Small intestine (tissue), 7 donors: ENCODE data around the gene TUT4. TPM values are rescaled to one million over a fixed set of nuclear protein-coding genes. Genes with fewer than 3 reads are reported as not detected.

Experiments used
- DNase-seq, 2 donors: peaks; one replicate each; pipeline versions ENCODE4 v3.0.0 to v3.0.0-alpha.2; 2013
- FAIRE-seq: peaks from 2 replicates; lab custom pipeline; 2012; peaks lifted over from hg19 to GRCh38; lab: Jason Lieb, UNC
- H3K27ac ChIP-seq, 3 donors: one replicate each; pipeline ENCODE4 v1.5.1; 2013; ENCODE audit warnings: low read length in 2 of 3, mild to moderate bottlenecking in 2 of 3, control low read depth in 1 of 3, inconsistent platforms in 1 of 3, low read depth in 1 of 3, moderate library complexity in 1 of 3
- H3K27me3 ChIP-seq, 3 donors: one replicate each; pipeline ENCODE4 v1.6.1; 2013; ENCODE audit warnings: low read length in 3 of 3, inconsistent platforms in 1 of 3; ENCODE audit not compliant: control insufficient read depth in 3 of 3, insufficient read depth in 3 of 3
- H3K36me3 ChIP-seq, 3 donors: one replicate each; pipeline ENCODE4 v1.6.1; 2013; ENCODE audit warnings: low read length in 3 of 3, inconsistent platforms in 1 of 3, low read depth in 1 of 3, mild to moderate bottlenecking in 1 of 3, moderate library complexity in 1 of 3; ENCODE audit not compliant: control insufficient read depth in 3 of 3, insufficient read depth in 2 of 3
- H3K4me1 ChIP-seq, 3 donors: one replicate each; pipeline ENCODE4 v1.6.1; 2013; ENCODE audit warnings: low read length in 2 of 3, inconsistent platforms in 1 of 3, low read depth in 1 of 3, mild to moderate bottlenecking in 1 of 3, moderate library complexity in 1 of 3; ENCODE audit not compliant: control insufficient read depth in 3 of 3, insufficient read depth in 2 of 3
- H3K4me3 ChIP-seq, 3 donors: one replicate each; pipeline ENCODE4 v1.5.1; 2013; ENCODE audit warnings: low read length in 3 of 3, control low read depth in 1 of 3, inconsistent platforms in 1 of 3, low read depth in 1 of 3, mild to moderate bottlenecking in 1 of 3, moderate library complexity in 1 of 3
- H3K9me3 ChIP-seq, 2 donors: one replicate each; pipeline ENCODE4 v1.6.1; 2013; ENCODE audit warnings: low read depth in 1 of 2, low read length in 1 of 2; ENCODE audit not compliant: control insufficient read depth in 2 of 2, insufficient read depth in 1 of 2
- WGBS, 3 donors: extraction: QIAGEN DNeasy Blood & Tissue Kit; methylation state at CpG; one replicate each; pipeline ENCODE4 v1.1.7; 2013; 5-methylcytosine and 5-hydroxymethylcytosine counted together
- polyA plus RNA-seq, 4 donors: library from polyadenylated mRNA; stranded (reverse) in 3 of 4; unstranded in 1 of 4; fragments of 200-250 nt in 3 of 4; fragments of 120-200 nt in 1 of 4; gene quantifications; one replicate each; pipeline versions ENCODE4 v1.2.1 to v1.2.3, GENCODE V29; 2013
- donor health status: healthy with polysubstance abuse.
- donor health status: control.
- donor health status: control.
- donor health status: Bipolar disorder and iron deficiency.
- donor health status: healthy.

Gene TUT4
- polyA plus RNA-seq, 4 donors = 2.9 to 69.3 (median 7.0) TPM

DNA sequence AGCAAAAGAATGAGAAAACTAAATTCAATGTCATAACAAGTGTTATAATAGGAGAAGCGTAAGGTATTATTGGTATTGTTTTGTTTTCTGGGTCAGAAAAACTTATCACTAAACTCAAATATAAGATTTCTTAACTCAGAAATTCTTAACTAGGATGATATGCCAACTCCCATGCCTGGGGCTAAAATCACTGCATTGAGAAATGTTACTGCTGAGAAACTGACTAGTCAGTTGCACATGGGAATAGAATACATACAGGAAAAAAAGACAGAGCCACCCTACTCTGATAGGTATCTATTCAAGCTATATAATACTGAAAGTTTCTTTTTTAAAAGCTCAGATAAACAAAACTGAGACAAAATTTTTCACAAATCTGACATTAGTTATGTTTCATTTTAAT lies 92.2 kb downstream of the TUT4 start:
- WGBS, 3 donors = 95 to 100% (median 97%) methylated on average over 1 of the region's 1 CpG
- Histone ChIP-seq H3K36me3 (peaks cover 0 to 15% (median 0%) of the 10 kb centered on the region in 3 donors), H3K9me3 (no peaks in the 10 kb centered on the region), H3K4me1 (no peaks in the 10 kb centered on the region), H3K27ac (no peak overlapping the region), H3K27me3 (no peaks in the 10 kb centered on the region), H3K4me3 (no peak overlapping the region)
- DNase-seq = no peak
- FAIRE-seq = no peak

DNA sequence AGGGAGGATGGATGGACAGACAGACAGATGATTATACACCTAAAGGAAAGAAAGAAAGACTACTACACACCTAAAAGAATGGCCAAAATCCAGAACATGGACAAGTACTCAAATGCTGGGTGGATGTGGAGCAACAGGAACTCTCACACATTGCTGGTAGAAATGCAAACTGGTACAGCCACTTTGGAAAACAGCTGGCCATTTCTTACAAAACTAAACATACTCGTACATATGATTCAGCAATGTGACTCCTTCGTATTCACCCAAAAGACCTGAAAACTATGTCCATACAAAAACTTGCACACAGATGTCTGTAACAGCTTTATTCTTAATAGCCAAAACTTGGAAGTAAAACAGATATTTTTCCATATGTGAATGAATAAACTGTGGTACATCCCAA lies 97.2 kb downstream of the TUT4 start:
- FAIRE-seq (no peak), DNase-seq (no peak)
- no peak overlapping the region for H3K4me3 ChIP-seq
- WGBS, 3 donors = 95 to 100% (median 98%) methylated on average over 2 of the region's 2 CpGs
- H3K36me3 ChIP-seq = peaks cover 0 to 15% (median 0%) of the 10 kb centered on the region in 3 donors
- H3K9me3 ChIP-seq = no peaks in the 10 kb centered on the region
- no peaks in the 10 kb centered on the region for H3K27me3 ChIP-seq
- no peak overlapping the region for H3K27ac ChIP-seq
- no peaks in the 10 kb centered on the region for H3K4me1 ChIP-seq

DNA sequence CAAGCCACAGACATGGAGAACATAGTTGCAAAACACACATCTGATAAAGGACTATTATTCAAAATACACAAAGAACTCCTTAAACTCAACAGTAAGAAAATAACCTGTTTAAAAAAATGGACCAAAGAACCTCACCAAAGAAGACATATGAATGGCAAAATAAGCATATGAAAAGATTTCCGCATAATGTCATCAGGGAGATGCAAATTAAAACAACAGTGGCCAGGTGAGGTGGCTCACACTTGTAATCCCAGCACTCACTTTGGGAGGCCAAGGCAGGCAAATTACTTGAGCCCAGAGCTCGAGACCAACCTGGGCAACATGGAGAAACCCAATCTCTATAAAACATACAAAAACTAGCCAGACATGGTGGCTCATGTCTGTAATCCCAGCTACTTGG lies 98.1 kb downstream of the TUT4 start:
- H3K4me3 ChIP-seq = no peak overlapping the region
- no peak overlapping the region for H3K27ac ChIP-seq
- DNase-seq = no peak
- FAIRE-seq = no peak
- H3K9me3 ChIP-seq = no peaks in the 10 kb centered on the region
- H3K27me3 ChIP-seq = no peaks in the 10 kb centered on the region
- peaks cover 0 to 13% (median 0%) of the 10 kb centered on the region in 3 donors for H3K36me3 ChIP-seq
- no peaks in the 10 kb centered on the region for H3K4me1 ChIP-seq
- 92 to 98% (median 97%) methylated on average over 2 of the region's 2 CpGs for WGBS, 3 donors

DNA sequence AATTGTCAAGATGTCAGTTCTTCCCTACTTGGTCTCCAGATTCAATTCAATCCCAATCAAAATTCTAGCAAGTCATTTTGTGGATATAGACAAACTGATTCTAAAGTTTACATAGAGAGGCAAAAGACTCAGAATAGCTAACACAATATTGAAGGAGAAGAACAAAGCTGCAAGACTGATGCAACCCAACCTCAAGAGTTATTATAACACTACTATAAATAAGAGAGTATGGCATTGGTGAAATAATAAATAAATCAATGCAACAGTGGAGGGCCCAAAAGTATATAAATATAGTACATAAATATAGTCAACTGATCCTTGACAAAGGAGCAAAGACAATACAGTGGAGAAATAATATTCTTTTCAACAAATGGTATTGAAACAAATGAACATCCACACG lies 98.8 kb downstream of the TUT4 start:
- Histone ChIP-seq H3K4me3 (no peak overlapping the region), H3K36me3 (peaks cover 0 to 8% (median 0%) of the 10 kb centered on the region in 3 donors), H3K9me3 (no peaks in the 10 kb centered on the region), H3K27ac (no peak overlapping the region), H3K4me1 (no peaks in the 10 kb centered on the region), H3K27me3 (no peaks in the 10 kb centered on the region)
- 92 to 100% (median 100%) methylated on average over 1 of the region's 1 CpG for WGBS, 3 donors
- FAIRE-seq (no peak), DNase-seq (no peak)

DNA sequence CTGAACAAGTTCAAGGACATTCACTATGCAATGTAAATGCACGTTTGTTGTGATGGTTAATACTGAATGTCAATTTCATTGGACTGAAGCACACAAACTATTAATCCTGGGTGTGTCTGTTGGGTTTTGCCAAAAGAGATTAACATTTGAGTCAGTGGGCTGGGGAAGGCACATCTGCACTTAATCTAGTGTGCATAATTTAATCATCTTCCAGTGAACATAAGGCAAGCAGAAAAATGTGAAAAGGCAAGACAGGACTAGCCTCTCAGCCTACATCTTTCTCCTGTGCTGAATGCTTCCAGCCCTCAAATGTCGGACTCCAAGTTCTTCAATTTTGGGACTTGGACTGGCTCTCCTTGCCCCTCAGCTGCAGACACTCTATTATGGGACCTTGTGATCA lies 108.4 kb downstream of the TUT4 start:
- FAIRE-seq = no peak
- DNase-seq = no peak
- Histone ChIP-seq H3K36me3 (peaks cover 2 to 29% (median 3%) of the 10 kb centered on the region in 3 donors), H3K27ac (no peak overlapping the region), H3K4me1 (no peaks in the 10 kb centered on the region), H3K4me3 (no peak overlapping the region), H3K27me3 (no peaks in the 10 kb centered on the region), H3K9me3 (no peaks in the 10 kb centered on the region)
- WGBS, 3 donors = 87 to 92% (median 88%) methylated on average over 2 of the region's 2 CpGs

DNA sequence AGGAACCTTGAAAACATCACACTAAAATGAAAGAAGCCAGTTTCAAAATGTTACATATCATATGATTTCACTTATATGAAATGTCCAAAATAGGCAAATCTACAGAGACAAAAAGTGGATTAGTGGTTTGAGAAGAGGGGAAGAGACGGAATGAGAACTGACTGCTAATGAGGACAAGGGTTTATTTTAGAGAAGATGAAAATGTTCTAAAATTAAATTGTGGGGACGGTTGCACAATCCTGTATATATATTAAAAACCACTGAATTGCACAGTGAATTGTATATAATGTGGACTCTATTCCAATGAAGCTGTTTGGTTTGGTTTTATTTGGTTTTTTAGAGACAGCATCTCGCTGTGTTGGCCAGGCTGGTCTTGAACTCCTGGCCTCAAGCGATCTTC lies 112.9 kb downstream of the TUT4 start:
- FAIRE-seq (no peak), DNase-seq (no peak)
- WGBS, 3 donors = 96 to 97% (median 96%) methylated on average over 4 of the region's 4 CpGs
- Histone ChIP-seq H3K27me3 (no peaks in the 10 kb centered on the region), H3K4me3 (no peak overlapping the region), H3K9me3 (no peaks in the 10 kb centered on the region), H3K36me3 (peaks cover 0 to 39% (median 2%) of the 10 kb centered on the region in 3 donors), H3K27ac (no peak overlapping the region), H3K4me1 (no peaks in the 10 kb centered on the region)

DNA sequence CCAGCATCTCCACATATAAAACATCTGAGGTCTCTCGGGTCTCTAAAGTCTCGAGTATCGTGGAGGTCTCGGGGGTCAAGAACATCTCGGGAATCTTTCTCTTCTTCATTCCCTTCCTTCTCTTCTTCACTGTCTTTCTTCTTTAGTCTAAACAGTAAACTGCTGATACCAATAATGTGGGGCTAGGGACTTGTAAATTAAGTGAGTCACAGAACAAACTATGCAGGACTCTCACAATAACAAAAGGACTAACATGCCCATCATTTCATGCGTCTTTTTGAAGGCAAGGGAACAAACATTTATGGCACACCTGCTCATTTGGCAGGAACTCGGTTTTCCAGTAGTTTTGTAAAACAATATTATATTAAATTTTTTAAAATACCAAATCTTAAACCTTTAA lies 116.1 kb downstream of the TUT4 start:
- H3K27ac ChIP-seq = no peak overlapping the region
- 90 to 96% (median 95%) methylated on average over 7 of the region's 7 CpGs for WGBS, 3 donors
- H3K4me1 ChIP-seq = no peaks in the 10 kb centered on the region
- FAIRE-seq (no peak), DNase-seq (no peak)
- no peaks in the 10 kb centered on the region for H3K27me3 ChIP-seq
- peaks cover 2 to 39% (median 2%) of the 10 kb centered on the region in 3 donors for H3K36me3 ChIP-seq
- no peaks in the 10 kb centered on the region for H3K9me3 ChIP-seq
- H3K4me3 ChIP-seq = no peak overlapping the region

DNA sequence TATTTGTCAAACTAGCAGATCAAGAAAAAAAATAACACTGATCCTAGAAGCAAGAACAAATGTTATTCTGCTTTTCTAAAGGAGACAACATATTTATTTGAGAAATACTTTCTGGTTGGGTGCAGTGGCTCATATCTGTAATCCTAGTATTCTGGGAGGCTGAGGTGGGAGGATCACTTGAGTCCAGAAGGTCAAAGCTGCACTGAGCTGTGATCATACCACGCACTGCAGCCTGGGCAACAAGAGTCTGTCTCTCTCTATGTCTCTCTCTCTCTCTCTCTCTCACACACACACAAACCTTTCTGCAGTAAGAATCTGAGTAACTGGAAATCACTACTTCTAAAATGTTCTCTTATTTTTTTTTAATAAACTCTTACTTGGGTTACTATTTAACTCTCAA lies 117.2 kb downstream of the TUT4 start:
- WGBS, 3 donors = 95 to 100% (median 98%) methylated on average over 1 of the region's 1 CpG
- peaks cover 5 to 38% (median 6%) of the 10 kb centered on the region in 3 donors for H3K36me3 ChIP-seq
- H3K27ac ChIP-seq = no peak overlapping the region

DNA sequence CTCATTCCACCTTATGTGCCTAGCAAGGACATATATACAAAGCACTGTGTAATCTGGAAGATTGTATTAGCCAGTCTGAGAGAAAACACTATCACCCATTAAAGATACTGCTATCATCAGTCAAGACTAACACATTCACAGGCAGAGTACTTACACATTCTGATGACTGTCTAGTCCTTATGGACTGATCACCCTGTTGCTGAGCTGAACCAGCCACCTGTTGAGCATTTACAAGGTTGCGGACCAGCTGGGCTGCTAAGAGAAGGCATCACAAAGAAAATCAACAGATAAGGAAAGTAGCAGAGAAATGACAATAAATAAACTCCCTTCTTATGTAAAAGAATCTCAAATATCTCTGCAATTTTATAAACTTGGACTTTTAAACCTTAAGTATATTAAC lies 117.7 kb downstream of the TUT4 start:
- H3K9me3 ChIP-seq = no peaks in the 10 kb centered on the region
- 97 to 100% (median 100%) methylated on average over 1 of the region's 1 CpG for WGBS, 3 donors
- peaks cover 4 to 38% (median 5%) of the 10 kb centered on the region in 3 donors for H3K36me3 ChIP-seq
- no peaks in the 10 kb centered on the region for H3K27me3 ChIP-seq
- DNase-seq (no peak), FAIRE-seq (no peak)
- H3K4me1 ChIP-seq = no peaks in the 10 kb centered on the region
- H3K4me3 ChIP-seq = no peak overlapping the region
- H3K27ac ChIP-seq = no peak overlapping the region

More for the DNA sequence above, 117.2 kb downstream of the TUT4 start:
- Histone ChIP-seq H3K4me3 (no peak overlapping the region), H3K4me1 (no peaks in the 10 kb centered on the region), H3K9me3 (no peaks in the 10 kb centered on the region), H3K27me3 (no peaks in the 10 kb centered on the region)
- FAIRE-seq (no peak), DNase-seq (no peak)
